ENCODE measurements around the gene WDR33.

DNA sequence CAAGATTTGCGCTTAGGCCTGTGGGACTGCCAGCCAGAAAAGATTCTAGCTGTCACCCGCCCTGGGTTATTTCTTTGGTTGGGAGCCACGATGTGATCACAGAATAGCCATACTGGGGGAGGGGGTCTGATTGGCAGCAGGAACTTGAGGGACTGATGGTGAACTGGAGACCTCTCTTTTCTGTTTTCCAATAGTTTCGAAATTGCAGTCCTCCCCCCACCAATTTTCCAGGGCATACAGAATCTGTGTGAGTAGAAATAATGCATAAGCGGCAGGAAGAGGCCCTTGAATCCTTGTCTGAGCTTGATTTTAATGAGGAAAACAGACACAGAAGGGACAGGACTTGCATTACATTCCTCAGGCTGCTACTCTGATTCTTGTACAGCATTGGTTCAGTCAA, 49.2 kb upstream of the WDR33 start:
- TF ChIP-seq CTCF (IDR thresholded peaks at IDR 0.05; ENCODE audit: low read depth, low read length) (no peak), EZH2phosphoT487 (IDR thresholded peaks at IDR 0.05; ENCODE audit: low read depth) (no peak)

Data from OCI-LY3 (cell line).